ENCODE results near the gene KLF1. TPM values are rescaled to one million over a fixed set of nuclear protein-coding genes. Genes with fewer than 3 reads are reported as not detected.

The KLF1 gene
- total and polyA plus RNA-seq, 2 of the 13 experiments (the other 11 are each of a cell fraction or from before 2014, with no cell fraction given): not detected

DNA sequence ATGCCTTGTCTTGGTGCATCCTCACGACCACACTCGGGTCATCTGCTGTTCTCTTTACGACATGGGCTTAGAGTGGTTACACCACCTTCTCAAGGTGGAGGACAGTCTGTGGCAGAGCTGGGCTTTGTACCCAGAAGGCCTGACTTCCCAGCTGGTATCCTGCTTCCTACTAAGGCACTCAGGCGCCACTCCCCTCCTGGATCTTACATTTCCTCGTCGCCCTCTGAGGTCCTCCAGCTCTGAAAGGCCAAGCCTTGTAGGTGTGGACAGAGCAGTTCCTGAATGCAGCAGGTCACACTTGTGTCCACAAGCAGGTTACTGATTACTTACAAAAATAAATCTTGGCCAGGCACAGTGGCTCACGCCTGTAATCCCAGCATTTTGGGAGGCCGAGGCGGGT, 20.2 kb upstream of the KLF1 start:
- Histone ChIP-seq H3K36me3 (replicated peaks in 1 of 2; ENCODE audit: control insufficient read depth in 1 of 2, insufficient read depth in 2 of 2, low read length in 2 of 2) (no peaks in the 10 kb centered on the region), H3K79me2 (ENCODE audit: insufficient read depth, low read length) (no peaks in the 10 kb centered on the region), H4K20me1 (ENCODE audit: insufficient read depth, low read length) (no peaks in the 10 kb centered on the region), H3K4me2 (ENCODE audit: low read depth, low read length) (no peak overlapping the region), H3K4me1 (ENCODE audit: insufficient read depth, low read length) (peaks cover 7% of the 10 kb centered on the region), H3K27ac (ENCODE audit: extremely low read length, insufficient read depth, low read length) (no peak overlapping the region), H3K9me3 (ENCODE audit: low read length) (no peaks in the 10 kb centered on the region), H2AFZ (ENCODE audit: low read length) (no peak overlapping the region), H3K4me3 (replicated peaks in 1 of 3; ENCODE audit: insufficient read depth in 1 of 3, low read depth in 2 of 3, low read length in 3 of 3) (no peak overlapping the region), H3K9ac (ENCODE audit: insufficient read depth, low read depth, low read length) (no peak overlapping the region), H3K27me3 (ENCODE audit: control insufficient read depth in 1 of 2, insufficient read depth in 2 of 2, low read length in 2 of 2) (no peaks in the 10 kb centered on the region)
- ChIA-PET CTCF (ENCODE audit: low intra/inter-chr PET ratio, low total read pairs) (no interaction called here), POLR2A (interaction anchor here (1.0 to 2.3 kb wide), 3 partner anchors 10 to 42 kb away, joined by 3 to 11 read pairs (median 3); partner anchors contain the start of gene GCDH)
- no TSS peak for BruUV-seq (replicated peaks)
- in situ Hi-C loops (cut with HindIII; ENCODE audit: extremely low pct_ligation_motif_present, low pct_unique_long_range_greater_than_20kb): no loop called here
- intact Hi-C loops (cut with micrococcal nuclease; ENCODE audit: unreplicated experiment): no loop called here
- 87% methylated on average over 9 of the region's 9 CpGs for WGBS (ENCODE audit: low lambda C conversion rate)
- DNase-seq (ENCODE audit: low spot score): no peak
- TF ChIP-seq, protein P1, sequence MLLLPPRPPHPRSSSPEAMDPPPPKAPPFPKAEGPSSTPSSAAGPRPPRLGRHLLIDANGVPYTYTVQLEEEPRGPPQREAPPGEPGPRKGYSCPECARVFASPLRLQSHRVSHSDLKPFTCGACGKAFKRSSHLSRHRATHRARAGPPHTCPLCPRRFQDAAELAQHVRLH (CRISPR knock-in tag; IDR thresholded peaks at IDR 0.05; ENCODE audit: borderline replicate concordance, low read depth): no peak
- no peak for TF ChIP-seq SRSF1 (optimal IDR thresholded peaks at IDR 0.05; ENCODE audit: low read depth, low read length)
- no peak for ATAC-seq
- FAIRE-seq: no peak

DNA sequence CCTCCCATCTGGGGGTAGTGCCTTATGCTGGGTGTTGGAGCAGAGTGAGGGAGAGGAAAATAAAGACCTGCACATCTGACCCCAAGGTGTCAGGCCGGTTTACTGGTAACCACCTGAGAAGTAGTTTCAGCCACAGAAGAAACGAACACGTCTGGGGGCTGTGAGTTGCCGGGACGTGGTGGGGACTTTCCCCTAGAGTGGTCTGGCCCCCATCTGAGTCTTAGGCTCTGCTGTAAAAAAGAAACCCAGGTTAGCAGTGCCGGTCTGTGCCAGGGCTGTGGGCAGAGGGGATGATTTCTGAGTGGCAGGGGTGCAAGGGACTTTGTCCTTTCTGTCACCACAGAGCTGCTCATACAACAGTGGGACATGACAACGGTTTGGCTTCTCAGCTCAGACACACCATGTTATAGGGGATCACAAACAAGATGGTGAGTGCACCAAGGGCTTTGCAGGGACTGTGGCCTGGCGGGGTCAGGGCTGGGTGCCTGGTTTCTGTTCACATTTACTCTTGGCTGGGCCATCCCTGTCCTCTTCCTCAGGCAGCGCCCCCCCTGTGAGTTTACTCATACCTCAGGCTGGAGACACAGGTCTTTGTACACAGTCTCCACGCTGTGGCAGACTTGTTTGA, 13.0 kb upstream of the KLF1 start:
- FAIRE-seq: no peak
- no TSS peak for BruUV-seq (replicated peaks)
- no peaks in the 10 kb centered on the region for H3K27me3 ChIP-seq (ENCODE audit: control insufficient read depth in 1 of 2, insufficient read depth in 2 of 2, low read length in 2 of 2)
- no peaks in the 10 kb centered on the region for H4K20me1 ChIP-seq (ENCODE audit: insufficient read depth, low read length)
- peaks cover 11 to 23% of the 10 kb centered on the region in 2 experiments; a peak in 3 of 5 replicates for H3K36me3 ChIP-seq (replicated peaks in 1 of 2; ENCODE audit: control insufficient read depth in 1 of 2, insufficient read depth in 2 of 2, low read length in 2 of 2)
- DNase-seq (ENCODE audit: low spot score): no peak
- intact Hi-C loops (cut with micrococcal nuclease; ENCODE audit: unreplicated experiment): no loop called here
- CTCF ChIA-PET (ENCODE audit: low intra/inter-chr PET ratio, low total read pairs): no interaction called here
- in situ Hi-C loops (cut with HindIII; ENCODE audit: extremely low pct_ligation_motif_present, low pct_unique_long_range_greater_than_20kb): no loop called here
- TF ChIP-seq IRF2 (CRISPR knock-in tag; IDR thresholded peaks at IDR 0.05): no peak
- TF ChIP-seq FOSL1 (CRISPR knock-in tag; IDR thresholded peaks at IDR 0.05; ENCODE audit: borderline replicate concordance): no peak
- TF ChIP-seq ZNF737 (CRISPR knock-in tag; IDR thresholded peaks at IDR 0.05; ENCODE audit: borderline replicate concordance): no peak
- no peak for TF ChIP-seq ZC3H13 (CRISPR knock-in tag; IDR thresholded peaks at IDR 0.05)
- no peak for TF ChIP-seq HOXD1 (CRISPR knock-in tag; IDR thresholded peaks at IDR 0.05)
- TF ChIP-seq, protein P2, sequence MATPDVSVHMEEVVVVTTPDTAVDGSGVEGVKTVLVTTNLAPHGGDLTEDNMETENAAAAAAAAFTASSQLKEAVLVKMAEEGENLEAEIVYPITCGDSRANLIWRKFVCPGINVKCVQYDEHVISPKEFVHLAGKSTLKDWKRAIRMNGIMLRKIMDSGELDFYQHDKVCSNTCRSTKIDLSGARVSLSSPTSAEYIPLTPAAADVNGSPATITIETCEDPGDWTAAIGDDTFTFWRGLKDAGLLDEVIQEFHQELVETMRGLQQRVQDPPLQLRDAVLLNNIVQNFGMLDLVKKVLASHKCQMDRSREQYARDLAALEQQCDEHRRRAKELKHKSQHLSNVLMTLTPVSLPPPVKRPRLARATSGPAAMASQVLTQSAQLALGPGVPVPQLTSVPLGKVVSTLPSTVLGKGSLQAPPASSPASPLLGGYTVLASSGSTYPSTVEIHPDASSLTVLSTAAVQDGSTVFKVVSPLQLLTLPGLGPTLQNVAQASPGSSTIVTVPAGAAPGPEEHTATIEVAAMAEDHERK (CRISPR knock-in tag; IDR thresholded peaks at IDR 0.05; ENCODE audit: low read depth): no peak
- TF ChIP-seq ZNF20 (CRISPR knock-in tag; IDR thresholded peaks at IDR 0.05): no peak
- TF ChIP-seq, protein P3, sequence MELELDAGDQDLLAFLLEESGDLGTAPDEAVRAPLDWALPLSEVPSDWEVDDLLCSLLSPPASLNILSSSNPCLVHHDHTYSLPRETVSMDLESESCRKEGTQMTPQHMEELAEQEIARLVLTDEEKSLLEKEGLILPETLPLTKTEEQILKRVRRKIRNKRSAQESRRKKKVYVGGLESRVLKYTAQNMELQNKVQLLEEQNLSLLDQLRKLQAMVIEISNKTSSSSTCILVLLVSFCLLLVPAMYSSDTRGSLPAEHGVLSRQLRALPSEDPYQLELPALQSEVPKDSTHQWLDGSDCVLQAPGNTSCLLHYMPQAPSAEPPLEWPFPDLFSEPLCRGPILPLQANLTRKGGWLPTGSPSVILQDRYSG (CRISPR knock-in tag; IDR thresholded peaks at IDR 0.05): no peak
- H3K4me3 ChIP-seq (replicated peaks in 1 of 3; ENCODE audit: insufficient read depth in 1 of 3, low read depth in 2 of 3, low read length in 3 of 3): no peak overlapping the region
- POLR2A ChIA-PET: interaction anchor here (2.8 to 3.5 kb wide), 2 partner anchors 9 to 14 kb away, joined by 9 to 11 read pairs; partner anchors contain the start of gene GCDH
- WGBS (ENCODE audit: low lambda C conversion rate): 84% methylated on average over 6 of the region's 10 CpGs
- no peaks in the 10 kb centered on the region for H3K79me2 ChIP-seq (ENCODE audit: insufficient read depth, low read length)
- no peak overlapping the region for H3K27ac ChIP-seq (ENCODE audit: extremely low read length, insufficient read depth, low read length)
- H2AFZ ChIP-seq (ENCODE audit: low read length): no peak overlapping the region
- peak; percentile 30; the same call in 2 of the 3 replicates for ATAC-seq
- H3K4me2 ChIP-seq (ENCODE audit: low read depth, low read length): no peak overlapping the region
- H3K9me3 ChIP-seq (ENCODE audit: low read length): no peaks in the 10 kb centered on the region
- H3K9ac ChIP-seq (ENCODE audit: insufficient read depth, low read depth, low read length): no peak overlapping the region
- peaks cover 9% of the 10 kb centered on the region; the same call in 1 of the 2 replicates for H3K4me1 ChIP-seq (ENCODE audit: insufficient read depth, low read length)
